ENCODE results near the gene PAK3.

Gene PAK3

GRCh38 chrX:111268506-111268905 is 172.5 kb downstream of the PAK3 start:
- Histone ChIP-seq H3K36me3 (ENCODE audit: insufficient read depth) (no peaks in the 10 kb centered on the region), H3K4me3 (IDR thresholded peaks at IDR 0.05; ENCODE audit: insufficient read depth, low read depth, low read length) (no peak overlapping the region), H4K20me1 (ENCODE audit: insufficient read depth) (no peaks in the 10 kb centered on the region), H3K4me1 (ENCODE audit: low read depth, poor library complexity, severe bottlenecking) (no peaks in the 10 kb centered on the region), H3K79me2 (ENCODE audit: insufficient read depth, low read depth) (no peaks in the 10 kb centered on the region), H2AFZ (ENCODE audit: low read depth) (no peak overlapping the region), H3K27me3 (ENCODE audit: insufficient read depth, low read depth) (no peaks in the 10 kb centered on the region), H3K27ac (no peak overlapping the region), H3K4me2 (no peak overlapping the region), H3K9ac (no peak overlapping the region)
- no peak for TF ChIP-seq CTCF (conservative IDR thresholded peaks at IDR 0.05; ENCODE audit: low read depth, low read length)

- no peak within 1 kb of the TSS for H3K4me3 ChIP-seq (IDR thresholded peaks at IDR 0.05; ENCODE audit: insufficient read depth, low read depth, low read length)
- no peak within 1 kb of the TSS for H2AFZ ChIP-seq (ENCODE audit: low read depth)
- H3K27me3 ChIP-seq (ENCODE audit: insufficient read depth, low read depth), result no peaks in the 10 kb centered on the region
These were observed 174.3 kb downstream of the PAK3 start, which contains the start of gene CAPN6 for GRCh38 chrX:111270339-111270738. TSS of gene CAPN6 (minus strand) at chrX:111270483. CDS start at chrX:111263936, 6,547 bp downstream.

More at GRCh38 chrX:111270339-111270738, 174.3 kb downstream of the PAK3 start, which contains the start of gene CAPN6:
- Histone ChIP-seq H3K79me2 (ENCODE audit: insufficient read depth, low read depth) (no peaks in the 10 kb centered on the region), H3K4me1 (ENCODE audit: low read depth, poor library complexity, severe bottlenecking) (no peaks in the 10 kb centered on the region), H3K9ac (no peak within 1 kb of the TSS), H3K36me3 (ENCODE audit: insufficient read depth) (no peaks in the 10 kb centered on the region), H3K27ac (no peak within 1 kb of the TSS), H4K20me1 (ENCODE audit: insufficient read depth) (no peaks in the 10 kb centered on the region), H3K4me2 (no peak within 1 kb of the TSS)
- no peak for TF ChIP-seq CTCF (conservative IDR thresholded peaks at IDR 0.05; ENCODE audit: low read depth, low read length)
